Progenitor cell of endocrine pancreas (in vitro differentiated cells): Measurements from ENCODE around the gene ZCCHC4. TPM values are rescaled to one million over a fixed set of nuclear protein-coding genes. Genes with fewer than 3 reads are reported as not detected.
"Not testable (repeated sequence)": the region's sequence is repeated elsewhere in the genome, so short reads cannot be mapped to it uniquely, and the experiment has no call there.

Experiments
- DNase-seq: peaks from one replicate; pipeline ENCODE4 v3.0.0; 2021; ENCODE audit warnings: low spot score; ENCODE audit not compliant: unreplicated experiment
- H3K27ac Mint-ChIP-seq: 2 replicates; pipeline ENCODE4 v1.8.0; 2021; ENCODE audit warnings: mild to moderate bottlenecking, moderate library complexity, mixed read lengths
- H3K27me3 Mint-ChIP-seq: 2 replicates; pipeline ENCODE4 v1.8.0; 2021; ENCODE audit warnings: mixed read lengths
- H3K36me3 Mint-ChIP-seq: 2 replicates; pipeline ENCODE4 v1.8.0; 2022; ENCODE audit warnings: mixed read lengths; ENCODE audit not compliant: insufficient read depth
- H3K4me1 Mint-ChIP-seq: 2 replicates; pipeline ENCODE4 v1.8.0; 2021; ENCODE audit warnings: low read depth, mixed read lengths
- H3K4me3 Mint-ChIP-seq: 2 replicates; pipeline ENCODE4 v1.8.0; 2021; ENCODE audit warnings: low read depth, mild to moderate bottlenecking, moderate library complexity, mixed read lengths
- H3K9me3 Mint-ChIP-seq: 2 replicates; pipeline ENCODE4 v1.8.0; 2021; ENCODE audit warnings: low read depth, mixed read lengths
- CTCF ChIP-seq: fragments of 200-600 bp; sonication (generic); IDR thresholded peaks from one replicate; pipeline ENCODE4 v1.5.0; 2021; ENCODE audit warnings: antibody characterized with exemption, mild to moderate bottlenecking; ENCODE audit not compliant: unreplicated experiment
- total RNA-seq: library from RNA; stranded (reverse); gene quantifications from 2 replicates; pipeline ENCODE4 v1.2.1, GENCODE V29; 2021

The ZCCHC4 gene
- total RNA-seq, 1 donor from 2014 or later, result 12.1 TPM

GRCh38 chr4:25320773-25321172 is 8.2 kb downstream of the ZCCHC4 start:
- H3K27ac Mint-ChIP-seq, result no peak overlapping the region
- no peaks in the 10 kb centered on the region for H3K9me3 Mint-ChIP-seq

GRCh38 chr4:25321703-25322102 is 9.1 kb downstream of the ZCCHC4 start:
- no peak for DNase-seq
- Mint-ChIP-seq H3K36me3 (peaks cover 6% of the 10 kb centered on the region), H3K4me1 (peaks cover 3% of the 10 kb centered on the region), H3K27ac (no peak overlapping the region), H3K4me3 (no peak overlapping the region), H3K9me3 (no peaks in the 10 kb centered on the region), H3K27me3 (no peaks in the 10 kb centered on the region)
- no peak for TF ChIP-seq CTCF

More at GRCh38 chr4:25320773-25321172, 8.2 kb downstream of the ZCCHC4 start:
- Mint-ChIP-seq H3K27me3 (no peaks in the 10 kb centered on the region), H3K36me3 (peaks cover 8% of the 10 kb centered on the region), H3K4me1 (peaks cover 3% of the 10 kb centered on the region), H3K4me3 (no peak overlapping the region)
- no peak for DNase-seq
- TF ChIP-seq CTCF, result no peak

GRCh38 chr4:25328463-25328862 is 15.9 kb downstream of the ZCCHC4 start:
- H3K36me3 Mint-ChIP-seq, H3K27ac Mint-ChIP-seq, H3K4me1 Mint-ChIP-seq, H3K4me3 Mint-ChIP-seq, DNase-seq, H3K9me3 Mint-ChIP-seq, H3K27me3 Mint-ChIP-seq: not testable (repeated sequence)

GRCh38 chr4:25330335-25330734 is 17.8 kb downstream of the ZCCHC4 start:
- peaks cover 1% of the 10 kb centered on the region for H3K4me1 Mint-ChIP-seq
- H3K27ac Mint-ChIP-seq, result no peak overlapping the region
- peaks cover 2% of the 10 kb centered on the region for H3K36me3 Mint-ChIP-seq
- DNase-seq, result no peak
- H3K9me3 Mint-ChIP-seq, result no peaks in the 10 kb centered on the region
- no peak overlapping the region for H3K4me3 Mint-ChIP-seq
- TF ChIP-seq CTCF, result no peak
- no peaks in the 10 kb centered on the region for H3K27me3 Mint-ChIP-seq

- no peak for TF ChIP-seq CTCF
- no peak for DNase-seq
- Mint-ChIP-seq H3K27ac (no peak overlapping the region), H3K9me3 (no peaks in the 10 kb centered on the region), H3K4me3 (no peak overlapping the region), H3K36me3 (peaks cover 2% of the 10 kb centered on the region), H3K27me3 (no peaks in the 10 kb centered on the region), H3K4me1 (peaks cover 1% of the 10 kb centered on the region)
These were observed 18.6 kb downstream of the ZCCHC4 start for GRCh38 chr4:25330905-25331808.

GRCh38 chr4:25343671-25344070 is 31.1 kb downstream of the ZCCHC4 start:
- no peak overlapping the region for H3K4me3 Mint-ChIP-seq
- H3K27ac Mint-ChIP-seq, result no peak overlapping the region
- no peak for TF ChIP-seq CTCF
- peaks cover 3% of the 10 kb centered on the region for H3K36me3 Mint-ChIP-seq
- H3K27me3 Mint-ChIP-seq, result no peaks in the 10 kb centered on the region
- H3K9me3 Mint-ChIP-seq, result no peaks in the 10 kb centered on the region
- H3K4me1 Mint-ChIP-seq, result peaks cover 10% of the 10 kb centered on the region
- no peak for DNase-seq
